PC-9 (cell line): ENCODE measurements around the gene ZNF10. TPM values are rescaled to one million over a fixed set of nuclear protein-coding genes. Genes with fewer than 3 reads are reported as not detected.

ENCODE experiments used
- BruUV-seq: library from RNA; stranded (reverse); fragments of 400-500 nt; replicated peaks from 2 replicates; lab custom pipeline; 2021; lab: Mats Ljungman, UMichigan
- CTCF ChIA-PET: fragments of 300-600 bp; sonication (Branson Sonifier 250); formaldehyde crosslinking; loops from one replicate; lab custom pipeline; 2022; ENCODE audit warnings: antibody characterized with exemption; lab: Charles Lee
- POLR2A ChIA-PET: fragments of 300-600 bp; sonication (Branson Sonifier 250); formaldehyde crosslinking; loops from one replicate; lab custom pipeline; 2022; ENCODE audit warnings: antibody characterized with exemption; ENCODE audit not compliant: unreplicated experiment; lab: Charles Lee
- DNase-seq, 2 experiments: peaks; one replicate each; pipeline versions ENCODE4 v3.0.0 to v3.0.0-alpha.2; 2015 to 2022; ENCODE audit warnings: mixed read lengths in 1 of 2
- H2AFZ ChIP-seq: fragments of 200-600 bp; sonication (generic); 2 replicates; pipeline ENCODE4 v1.8.1; 2017; ENCODE audit warnings: antibody characterized with exemption
- H3F3A ChIP-seq: fragments of 200-600 bp; sonication (generic); 2 replicates; pipeline ENCODE4 v1.8.1; 2017; ENCODE audit warnings: antibody characterized with exemption, mild to moderate bottlenecking, low read depth; ENCODE audit not compliant: insufficient read depth
- H3K27ac ChIP-seq: fragments of 200-600 bp; sonication (generic); 2 replicates; pipeline ENCODE4 v1.6.1; 2016; ENCODE audit warnings: mixed run types
- H3K27me3 ChIP-seq: fragments of 200-600 bp; sonication (generic); 2 replicates; pipeline ENCODE4 v1.6.1; 2016; ENCODE audit warnings: low read depth, mixed run types; ENCODE audit not compliant: insufficient read depth
- H3K36me3 ChIP-seq: fragments of 200-600 bp; sonication (generic); 2 replicates; pipeline ENCODE4 v1.6.1; 2016; ENCODE audit warnings: low read depth, mixed run types
- H3K4me1 ChIP-seq: fragments of 200-600 bp; sonication (generic); replicated peaks from 2 replicates; pipeline ENCODE4 v1.6.1; 2016; ENCODE audit warnings: mixed run types; ENCODE audit not compliant: insufficient read depth
- H3K4me2 ChIP-seq: fragments of 200-600 bp; sonication (generic); 2 replicates; pipeline ENCODE4 v1.6.1; 2017; ENCODE audit warnings: mixed run types
- H3K4me3 ChIP-seq: fragments of 200-600 bp; sonication (generic); 2 replicates; pipeline ENCODE4 v1.6.1; 2016; ENCODE audit warnings: mixed run types
- H3K79me2 ChIP-seq: fragments of 200-600 bp; sonication (generic); 2 replicates; pipeline ENCODE4 v1.6.1; 2017; ENCODE audit warnings: low read depth, mixed run types
- H3K9me2 ChIP-seq: fragments of 200-600 bp; sonication (generic); 2 replicates; pipeline ENCODE4 v1.8.1; 2017; ENCODE audit warnings: mild to moderate bottlenecking; ENCODE audit not compliant: insufficient read depth
- H3K9me3 ChIP-seq: fragments of 200-600 bp; sonication (generic); 2 replicates; pipeline ENCODE4 v1.8.1; 2016; ENCODE audit warnings: low read depth; ENCODE audit not compliant: insufficient read depth
- H4K20me1 ChIP-seq: fragments of 200-600 bp; sonication (generic); 2 replicates; pipeline ENCODE4 v1.8.1; 2017; ENCODE audit not compliant: insufficient read depth
- CTCF ChIP-seq: fragments of 200-600 bp; sonication (generic); conservative IDR thresholded peaks from 2 replicates; pipeline ENCODE4 v1.6.1; 2017; ENCODE audit warnings: mixed run types, antibody characterized with exemption, mild to moderate bottlenecking, moderate library complexity
- EZH2 ChIP-seq: fragments of 200-600 bp; sonication (generic); IDR thresholded peaks from 2 replicates; pipeline ENCODE4 v1.8.0; 2017; ENCODE audit warnings: antibody characterized with exemption, low read depth
- intact Hi-C: fragments of 100-400 bp; cut with micrococcal nuclease; formaldehyde crosslinking; loops from one replicate; pipeline ENCODE4 v1.10.0; 2022; ENCODE audit not compliant: unreplicated experiment
- total RNA-seq: library from RNA; stranded (reverse); gene quantifications from 2 replicates; pipeline ENCODE4 v1.2.3, GENCODE V29; 2021

The ZNF10 gene
- total RNA-seq, 1 experiment from 2014 or later: 9.5 TPM

- Histone ChIP-seq H2AFZ (peak overlapping the region; percentile 100), H4K20me1 (no peaks in the 10 kb centered on the region), H3K79me2 (0 out of 2 replicates have a peak, but pooled peaks cover 3% of the 10 kb centered on the region), H3K27ac (peak overlapping the region; percentile 80), H3K4me3 (peak overlapping the region; percentile 98), H3F3A (peaks cover 12% of the 10 kb centered on the region), H3K9me2 (no peaks in the 10 kb centered on the region), H3K4me1 (peaks cover 9% of the 10 kb centered on the region; the same call in 1 of the 2 replicates), H3K36me3 (peaks cover 29% of the 10 kb centered on the region), H3K9me3 (peaks cover 45% of the 10 kb centered on the region), H3K4me2 (peak overlapping the region; percentile 92), H3K27me3 (no peaks in the 10 kb centered on the region)
- no TSS peak for BruUV-seq
- ChIA-PET POLR2A (no interaction called here), CTCF (no interaction called here)
- intact Hi-C loops: loop anchor here (1.0 to 2.0 kb wide), 2 partner anchors 49 to 51 kb away; partner anchors contain the start of genes ZNF140 and ZNF268
- no peak for DNase-seq
- TF ChIP-seq EZH2: no peak
- no peak for TF ChIP-seq CTCF
Observed at GRCh38 chr12:133129368-133130037, 924 bp upstream of the ZNF10 start.

- no peak for TF ChIP-seq CTCF
- TF ChIP-seq EZH2: no peak
- H3K36me3 ChIP-seq: peaks cover 21% of the 10 kb centered on the region
- H3K27me3 ChIP-seq: no peaks in the 10 kb centered on the region
- H2AFZ ChIP-seq: peak overlapping the region; percentile 100
- H3K79me2 ChIP-seq: 0 out of 2 replicates have a peak, but pooled peaks cover 3% of the 10 kb centered on the region
- peaks cover 9% of the 10 kb centered on the region; the same call in 1 of the 2 replicates for H3K4me1 ChIP-seq
- peak overlapping the region; percentile 80 for H3K27ac ChIP-seq
- BruUV-seq: TSS peak; percentile 78
- peaks cover 34% of the 10 kb centered on the region for H3K9me3 ChIP-seq
- H3K9me2 ChIP-seq: no peaks in the 10 kb centered on the region
- CTCF ChIA-PET: interaction anchor here (0.6 kb wide), 1 partner anchor 110 kb away, joined by 5 read pairs; no protein-coding TSS in a partner anchor
- intact Hi-C loops: loop anchor here (1.0 to 2.0 kb wide), 2 partner anchors 50 kb away; partner anchors contain the start of genes ZNF140 and ZNF268
- no peaks in the 10 kb centered on the region for H4K20me1 ChIP-seq
- peak overlapping the region; percentile 92 for H3K4me2 ChIP-seq
- POLR2A ChIA-PET: interaction anchor here (0.5 to 0.6 kb wide), 2 partner anchors 27 to 72 kb away, joined by 5 to 16 read pairs; no protein-coding TSS in a partner anchor
- no peak for DNase-seq
- peaks cover 12% of the 10 kb centered on the region for H3F3A ChIP-seq
- peak overlapping the region; percentile 98 for H3K4me3 ChIP-seq
Observed at GRCh38 chr12:133130808-133131128, 341 bp downstream of the ZNF10 start.

GRCh38 chr12:133135747-133136146 lies 5.3 kb downstream of the ZNF10 start:
- CTCF ChIA-PET: no interaction called here

More at GRCh38 chr12:133135747-133136146, 5.3 kb downstream of the ZNF10 start:
- H3K36me3 ChIP-seq: peaks cover 17% of the 10 kb centered on the region
- no peak overlapping the region for H3K27ac ChIP-seq
- peaks cover 28% of the 10 kb centered on the region for H3K9me3 ChIP-seq
- no peak overlapping the region for H3K4me2 ChIP-seq
- no peaks in the 10 kb centered on the region for H3K9me2 ChIP-seq
- no peak for DNase-seq
- intact Hi-C loops: no loop called here
- peaks cover 9% of the 10 kb centered on the region for H3F3A ChIP-seq
- no peaks in the 10 kb centered on the region for H4K20me1 ChIP-seq
- H3K79me2 ChIP-seq: 0 out of 2 replicates have a peak, but pooled peaks cover 3% of the 10 kb centered on the region
- POLR2A ChIA-PET: no interaction called here
- peaks cover 9% of the 10 kb centered on the region; the same call in 1 of the 2 replicates for H3K4me1 ChIP-seq
- no TSS peak for BruUV-seq
- H3K27me3 ChIP-seq: no peaks in the 10 kb centered on the region
- no peak overlapping the region for H3K4me3 ChIP-seq
- TF ChIP-seq CTCF (no peak), EZH2 (no peak)
- no peak overlapping the region for H2AFZ ChIP-seq
